GM19324 (cell line): ENCODE results near the gene C1orf159.
"Not testable (repeated sequence)": the region's sequence is repeated elsewhere in the genome, so short reads cannot be mapped to it uniquely, and the experiment has no call there.

Source experiments
- ATAC-seq: cut with Tn5 transposase; IDR thresholded peaks from one replicate; pipeline ENCODE4 v1.9.1; 2021; ENCODE audit warnings: mild to moderate bottlenecking, moderate library complexity; ENCODE audit not compliant: unreplicated experiment, low FRiP score

The C1orf159 gene

GRCh38 chr1:1069711-1070676 is 45.9 kb downstream of the C1orf159 start:
- no peak for ATAC-seq

DNA sequence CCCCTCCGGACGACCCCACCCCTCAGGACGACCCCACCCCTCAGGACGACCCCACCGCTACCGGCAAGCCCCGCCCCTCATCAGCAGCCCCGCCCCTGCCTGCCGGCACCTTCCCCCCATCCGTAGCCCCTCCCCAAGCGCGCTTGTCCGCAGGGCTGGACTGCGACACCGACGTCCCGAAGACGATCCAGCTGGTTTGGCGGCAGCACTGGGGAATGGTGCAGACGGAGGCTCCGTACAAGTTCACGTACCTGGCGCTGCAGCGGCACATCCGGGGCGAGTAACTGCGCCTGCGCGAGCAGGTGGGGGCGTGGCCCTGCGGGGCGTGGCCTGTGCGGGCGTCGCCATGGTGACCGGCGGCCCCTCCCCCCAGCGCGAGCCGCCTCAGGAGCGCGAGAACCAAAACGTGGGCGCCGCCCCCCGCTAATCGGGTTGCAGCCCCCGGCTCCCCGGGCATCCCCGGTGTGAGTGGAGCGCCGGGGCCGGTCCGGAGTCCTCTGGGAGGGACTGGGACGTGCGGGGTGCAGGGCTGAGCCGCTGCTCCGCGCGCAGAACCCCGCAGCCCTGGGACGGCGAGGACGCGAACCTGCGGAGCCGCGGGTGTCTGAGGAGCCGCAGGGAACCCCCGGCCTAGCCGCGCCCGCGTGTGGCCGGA is 46.7 kb downstream of the C1orf159 start:
- ATAC-seq: peak; percentile 50

DNA sequence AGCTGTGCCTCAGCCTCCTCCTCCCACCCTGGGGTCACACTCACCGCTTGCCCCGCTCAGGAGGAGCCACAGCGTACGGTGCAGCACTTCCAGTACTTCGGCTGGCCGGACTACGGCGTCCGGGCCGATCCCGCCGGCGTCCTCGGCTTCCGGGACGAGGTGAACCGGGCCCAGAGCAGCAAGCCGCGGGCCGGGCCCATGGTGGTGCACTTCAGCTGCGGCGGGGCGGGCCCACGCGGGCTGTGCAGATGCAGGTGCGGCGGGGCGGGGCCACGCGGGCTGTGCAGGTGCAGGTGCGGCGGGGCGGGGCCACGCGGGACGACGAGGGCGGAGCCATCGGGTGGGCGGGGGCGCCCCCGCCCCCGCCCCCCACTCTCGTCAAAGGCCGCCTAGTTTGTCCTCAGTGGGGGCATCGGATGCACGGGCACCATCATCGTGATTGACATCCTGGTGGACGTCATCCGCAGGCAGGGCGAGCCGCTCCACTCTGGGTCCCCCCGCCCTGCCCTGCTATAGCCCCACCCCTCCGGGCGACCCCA is 47.3 kb downstream of the C1orf159 start:
- ATAC-seq: peak; percentile 9

DNA sequence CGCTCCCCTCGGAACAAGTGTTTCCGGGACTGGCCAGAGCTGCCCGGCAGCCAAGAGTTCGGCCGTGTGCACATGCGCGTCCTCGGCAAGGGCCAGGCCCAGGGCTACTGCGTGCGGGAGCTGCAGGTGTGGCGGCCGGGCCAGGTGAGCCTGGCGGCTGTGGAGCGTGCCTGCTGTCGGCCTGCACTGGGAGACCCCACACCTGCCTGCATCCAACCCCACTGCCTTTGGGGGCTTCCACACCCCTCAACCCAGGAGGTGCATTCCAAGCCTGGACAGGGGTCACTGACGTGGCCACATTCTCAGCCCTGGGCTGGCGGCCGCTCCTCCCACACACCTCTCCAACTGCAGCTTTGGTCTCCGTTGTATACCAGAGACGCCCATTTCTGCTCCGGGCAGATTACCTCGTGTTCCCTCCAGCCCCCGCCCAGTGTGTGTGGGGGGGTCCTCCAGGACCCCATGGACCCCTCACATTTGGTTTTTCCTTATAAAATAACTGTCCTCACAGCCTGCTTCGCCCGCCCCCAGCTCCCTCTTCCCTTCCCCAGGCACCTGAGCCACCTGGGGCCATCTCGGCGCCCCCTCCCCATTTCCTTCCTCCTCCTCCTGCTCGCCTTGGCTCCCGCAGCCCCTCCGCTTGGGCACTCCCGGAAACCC is 47.9 kb downstream of the C1orf159 start:
- ATAC-seq: no peak

GRCh38 chr1:1067284-1067859 is 48.5 kb downstream of the C1orf159 start:
- no peak for ATAC-seq

GRCh38 chr1:1066403-1067283 is 49.2 kb downstream of the C1orf159 start:
- no peak for ATAC-seq

DNA sequence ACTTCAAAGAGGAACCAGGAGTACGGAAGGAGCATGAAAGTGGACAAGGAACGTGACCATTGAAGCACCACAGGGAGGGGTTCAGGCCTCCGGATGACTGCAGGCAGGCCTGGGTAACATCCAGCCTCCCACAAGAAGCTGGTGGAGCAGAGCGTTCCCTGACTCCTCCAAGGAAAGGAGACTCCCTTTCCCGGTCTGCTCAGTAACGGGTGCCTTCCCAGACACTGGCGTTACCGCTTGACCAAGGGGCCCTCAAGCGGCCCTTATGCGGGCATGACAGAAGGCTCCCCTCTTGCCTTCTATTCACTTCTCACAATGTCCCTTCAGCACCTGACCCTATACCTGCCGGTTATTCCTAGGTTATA is 50.0 kb downstream of the C1orf159 start:
- ATAC-seq: not testable (repeated sequence)

DNA sequence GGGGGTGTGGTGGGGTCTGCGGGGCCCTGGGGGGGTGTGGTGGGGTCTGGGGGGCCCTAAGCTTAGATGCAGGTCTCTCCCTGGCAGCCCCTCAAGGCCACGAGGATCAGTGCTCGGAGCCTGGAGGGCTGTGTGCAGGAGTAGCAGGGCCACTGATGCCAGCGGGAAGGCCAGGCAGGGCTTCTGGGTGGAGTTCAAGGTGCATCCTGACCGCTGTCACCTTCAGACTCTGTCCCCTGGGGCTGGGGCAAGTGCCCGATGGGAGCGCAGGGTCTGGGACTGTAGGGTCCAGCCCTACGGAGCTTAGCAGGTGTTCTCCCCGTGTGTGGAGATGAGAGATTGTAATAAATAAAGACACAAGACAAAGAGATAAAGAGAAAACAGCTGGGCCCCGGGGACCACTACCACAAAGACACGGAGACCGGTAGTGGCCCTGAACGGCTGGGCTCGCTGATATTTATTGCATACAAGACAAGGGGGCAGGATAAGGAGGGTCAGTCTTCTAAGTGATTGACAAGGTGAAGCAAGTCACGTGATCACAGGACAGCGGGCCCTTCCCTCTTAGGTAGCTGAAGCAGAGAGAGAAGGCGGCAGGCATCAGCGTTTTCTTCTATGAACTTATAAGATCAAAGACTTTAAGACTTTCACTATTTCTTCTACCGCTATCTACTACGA is 50.5 kb downstream of the C1orf159 start:
- no peak for ATAC-seq

GRCh38 chr1:1063945-1064831 is 51.7 kb downstream of the C1orf159 start:
- ATAC-seq: no peak

DNA sequence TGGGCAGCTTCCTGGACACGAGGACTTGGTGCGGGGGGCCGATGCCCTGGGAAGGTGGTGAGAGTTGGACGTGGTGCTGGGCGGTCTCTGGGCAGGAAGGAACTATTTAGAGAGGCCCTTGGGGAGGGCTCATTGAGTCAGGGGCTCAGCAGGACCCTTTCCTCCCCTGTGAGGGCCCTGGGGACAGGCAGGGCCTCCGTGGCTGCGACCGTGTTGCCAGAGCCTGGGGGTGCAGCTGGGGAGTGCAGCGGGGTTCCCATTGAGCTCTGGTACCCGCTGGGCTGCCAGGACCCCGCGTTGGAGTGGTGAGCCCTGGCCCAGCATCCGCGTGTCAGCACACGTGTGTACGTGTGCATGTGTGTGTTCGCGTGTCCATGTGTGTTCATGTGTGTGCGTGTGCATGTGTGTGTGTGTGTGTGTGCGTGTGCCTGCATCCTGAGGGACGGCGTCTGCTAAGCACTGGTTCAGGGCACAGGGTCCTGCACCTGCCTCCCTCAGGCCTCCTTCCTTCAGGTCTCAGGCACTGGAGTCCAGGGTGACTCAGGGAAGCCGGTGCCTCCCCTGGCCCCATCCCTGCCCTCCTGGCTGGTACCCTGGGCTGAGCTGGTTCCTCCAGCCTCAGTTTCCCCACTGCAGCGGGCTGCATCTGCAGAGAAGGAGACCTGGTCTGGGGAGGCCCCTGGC is 52.5 kb downstream of the C1orf159 start:
- ATAC-seq: no peak

DNA sequence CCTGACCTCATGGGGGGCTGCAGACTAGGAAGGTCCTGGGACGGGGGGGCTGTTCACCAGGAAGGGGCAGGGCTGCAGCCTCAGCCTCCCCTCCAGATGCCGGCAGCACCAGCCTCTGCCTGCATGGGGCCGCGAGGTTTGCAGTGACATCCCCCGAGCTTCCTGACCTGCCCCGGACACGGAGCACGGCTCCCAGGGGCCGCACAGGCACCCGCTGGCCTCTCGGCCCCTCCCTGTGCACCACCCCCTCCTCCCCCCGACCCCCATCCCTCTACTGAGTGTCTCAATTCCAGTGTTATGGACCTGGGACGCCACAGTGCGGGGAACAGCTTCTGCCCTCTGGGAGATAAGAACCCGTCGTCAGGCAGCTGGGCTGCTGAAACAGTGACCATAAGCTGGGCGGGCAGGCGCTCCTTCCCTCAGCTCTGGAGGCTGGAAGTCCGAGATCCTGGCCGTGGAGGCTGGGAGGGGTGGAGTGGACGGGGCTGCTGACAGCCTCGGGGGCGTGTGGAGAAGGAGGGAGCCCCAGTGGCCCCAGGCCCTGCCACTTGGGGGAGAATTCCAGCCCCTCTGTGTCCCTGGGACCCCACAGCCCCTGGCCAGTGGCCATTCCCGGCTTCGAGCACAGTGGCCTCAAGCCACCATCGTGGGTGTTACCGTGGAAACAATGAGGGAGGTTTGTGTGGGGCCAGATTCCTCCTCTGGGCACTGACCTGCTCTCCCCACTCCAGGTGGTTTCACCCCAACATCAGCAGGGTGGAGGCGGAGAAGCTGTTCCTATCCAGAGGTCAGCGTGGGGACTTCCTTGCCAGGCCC is 53.3 kb downstream of the C1orf159 start:
- ATAC-seq: no peak

DNA sequence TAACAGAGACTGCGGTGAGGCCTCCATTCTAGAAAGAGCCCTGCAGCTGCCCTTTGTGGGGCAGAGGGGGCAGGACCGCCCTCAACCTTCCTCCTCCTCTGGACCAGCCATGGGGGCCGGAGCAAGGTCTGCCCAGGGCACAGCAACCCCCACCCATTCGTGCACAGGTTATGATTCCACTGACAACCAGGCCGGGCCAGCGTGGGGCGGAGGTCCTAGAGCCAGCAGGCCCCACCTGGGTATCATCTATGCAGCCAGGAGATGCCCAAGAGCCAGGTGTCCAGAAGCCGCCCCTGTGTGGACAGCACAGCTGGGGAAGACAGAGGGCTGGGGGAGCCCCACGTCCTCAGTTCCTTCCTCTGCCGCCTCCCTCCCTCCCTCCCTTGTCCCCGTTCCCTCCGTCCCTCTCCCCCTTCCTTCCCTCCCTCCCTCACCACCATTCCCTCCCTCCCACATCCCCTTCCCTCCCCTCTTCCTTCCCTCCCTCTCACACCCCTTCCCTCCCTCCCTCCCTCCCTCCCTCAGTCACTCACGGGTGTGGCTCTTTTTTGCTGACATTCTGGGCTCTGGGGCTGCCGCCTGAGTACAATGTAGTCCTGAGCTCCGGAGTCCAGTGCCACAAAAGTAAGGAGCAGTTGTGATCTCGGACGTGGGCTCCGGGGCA is 54.1 kb downstream of the C1orf159 start:
- ATAC-seq: no peak

DNA sequence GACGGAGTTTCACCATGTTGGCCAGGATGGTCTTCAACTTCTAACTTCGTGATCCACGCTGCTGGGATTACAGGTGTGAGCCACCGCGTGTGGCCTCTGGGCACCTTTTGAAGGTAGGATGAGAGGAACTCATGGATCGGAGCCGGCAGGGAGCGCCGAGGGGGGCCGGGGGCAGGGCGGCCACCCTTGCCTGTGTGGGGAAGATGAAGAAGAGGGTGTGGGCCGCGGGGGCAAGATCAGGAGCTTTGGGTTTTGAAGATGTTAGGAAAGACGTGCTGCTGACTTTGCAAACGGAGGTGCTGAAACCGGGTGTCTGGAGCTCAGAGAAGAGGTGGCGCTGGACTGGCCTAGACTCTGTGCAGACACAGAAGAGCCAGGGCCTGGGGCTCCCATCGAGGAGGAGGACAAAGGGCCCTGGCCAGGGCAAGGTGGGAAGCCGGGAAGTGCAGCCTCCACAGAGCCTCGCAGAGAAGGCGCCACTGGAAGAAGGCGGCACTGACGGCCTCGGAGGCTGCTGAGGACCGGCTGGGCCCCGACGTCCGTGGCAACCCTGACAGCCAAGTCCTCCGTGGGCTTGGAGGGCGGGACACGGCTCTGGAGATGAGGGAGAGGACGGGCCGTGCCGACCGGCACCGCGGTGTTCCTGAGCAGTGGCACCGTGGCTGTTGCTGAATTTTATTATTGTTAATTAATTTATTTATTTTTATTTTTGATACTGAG is 55.4 kb downstream of the C1orf159 start:
- ATAC-seq: no peak

- ATAC-seq: peak; percentile 73
Measured at GRCh38 chr1:1059494-1060280, 56.2 kb downstream of the C1orf159 start.
